Measurements from ENCODE around the gene RYR2.

Gene RYR2

GRCh38 chr1:237191403-237191802, 149.4 kb downstream of the RYR2 start:
- Histone ChIP-seq H3K4me2 (ENCODE audit: low read length) (no peak overlapping the region), H2AFZ (no peak overlapping the region), H3K4me1 (no peaks in the 10 kb centered on the region), H3K27me3 (ENCODE audit: control insufficient read depth, insufficient read depth, low read length) (no peaks in the 10 kb centered on the region), H3K79me2 (no peaks in the 10 kb centered on the region), H3K36me3 (ENCODE audit: control insufficient read depth, insufficient read depth, low read length) (no peaks in the 10 kb centered on the region), H3K27ac (no peak overlapping the region), H3K9ac (no peak overlapping the region), H3K4me3 (ENCODE audit: low read depth, low read length) (no peak overlapping the region), H3K9me3 (ENCODE audit: control insufficient read depth, low read length) (no peaks in the 10 kb centered on the region)
- TF ChIP-seq, protein P1, sequence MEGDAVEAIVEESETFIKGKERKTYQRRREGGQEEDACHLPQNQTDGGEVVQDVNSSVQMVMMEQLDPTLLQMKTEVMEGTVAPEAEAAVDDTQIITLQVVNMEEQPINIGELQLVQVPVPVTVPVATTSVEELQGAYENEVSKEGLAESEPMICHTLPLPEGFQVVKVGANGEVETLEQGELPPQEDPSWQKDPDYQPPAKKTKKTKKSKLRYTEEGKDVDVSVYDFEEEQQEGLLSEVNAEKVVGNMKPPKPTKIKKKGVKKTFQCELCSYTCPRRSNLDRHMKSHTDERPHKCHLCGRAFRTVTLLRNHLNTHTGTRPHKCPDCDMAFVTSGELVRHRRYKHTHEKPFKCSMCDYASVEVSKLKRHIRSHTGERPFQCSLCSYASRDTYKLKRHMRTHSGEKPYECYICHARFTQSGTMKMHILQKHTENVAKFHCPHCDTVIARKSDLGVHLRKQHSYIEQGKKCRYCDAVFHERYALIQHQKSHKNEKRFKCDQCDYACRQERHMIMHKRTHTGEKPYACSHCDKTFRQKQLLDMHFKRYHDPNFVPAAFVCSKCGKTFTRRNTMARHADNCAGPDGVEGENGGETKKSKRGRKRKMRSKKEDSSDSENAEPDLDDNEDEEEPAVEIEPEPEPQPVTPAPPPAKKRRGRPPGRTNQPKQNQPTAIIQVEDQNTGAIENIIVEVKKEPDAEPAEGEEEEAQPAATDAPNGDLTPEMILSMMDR (IDR thresholded peaks at IDR 0.05): no peak

GRCh38 chr1:237197470-237198425, 155.8 kb downstream of the RYR2 start:
- Histone ChIP-seq H3K4me3 (ENCODE audit: low read depth, low read length) (no peak overlapping the region), H3K27ac (no peak overlapping the region), H3K9ac (no peak overlapping the region), H3K4me1 (no peaks in the 10 kb centered on the region), H3K79me2 (no peaks in the 10 kb centered on the region), H3K4me2 (ENCODE audit: low read length) (no peak overlapping the region), H3K27me3 (ENCODE audit: control insufficient read depth, insufficient read depth, low read length) (no peaks in the 10 kb centered on the region), H3K9me3 (ENCODE audit: control insufficient read depth, low read length) (no peaks in the 10 kb centered on the region), H3K36me3 (ENCODE audit: control insufficient read depth, insufficient read depth, low read length) (no peaks in the 10 kb centered on the region), H2AFZ (no peak overlapping the region)
- TF ChIP-seq, protein P1 (IDR thresholded peaks at IDR 0.05): no peak

DNA sequence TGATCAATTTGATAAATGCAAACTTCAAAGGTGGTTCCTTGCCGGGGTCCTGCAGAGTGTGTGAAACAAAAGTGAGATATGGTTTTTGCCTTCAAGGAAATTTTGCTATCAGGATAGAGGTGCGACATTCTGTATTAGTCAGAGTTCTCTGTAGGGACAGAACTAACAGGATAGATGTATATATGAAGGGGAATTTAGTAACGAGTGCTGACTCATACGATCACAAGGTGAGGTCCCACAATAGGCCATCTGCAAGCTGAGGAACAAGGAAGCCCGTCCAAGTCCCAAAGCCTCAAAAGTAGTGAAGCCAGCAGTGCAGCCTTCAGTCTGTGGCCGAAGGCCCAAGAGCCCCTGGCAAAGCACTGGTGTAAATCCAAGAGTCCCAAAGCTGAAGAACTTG, 157.0 kb downstream of the RYR2 start:
- no peak overlapping the region for H3K27ac ChIP-seq
- H3K4me1 ChIP-seq: no peaks in the 10 kb centered on the region
- TF ChIP-seq, protein P1 (IDR thresholded peaks at IDR 0.05): no peak

DNA sequence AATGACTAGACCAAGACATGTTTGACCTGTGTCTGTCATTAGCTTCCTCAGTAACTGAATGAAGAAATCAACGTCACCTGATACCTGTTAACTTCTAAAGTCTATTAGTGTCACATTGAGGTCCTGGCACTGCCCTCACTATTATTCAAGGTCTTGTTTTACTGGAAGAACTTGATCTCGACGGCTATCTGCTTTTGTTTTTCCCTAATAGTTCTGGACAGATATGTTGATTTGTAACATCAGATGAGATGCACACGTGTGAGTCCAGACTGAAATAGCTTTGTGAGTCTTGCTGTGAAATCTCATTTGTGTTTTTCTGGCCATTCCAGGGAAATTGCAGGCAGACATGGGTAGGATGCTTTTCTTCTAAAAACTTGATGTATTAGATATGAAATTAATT, 159.2 kb downstream of the RYR2 start:
- no peaks in the 10 kb centered on the region for H3K4me1 ChIP-seq
- no peaks in the 10 kb centered on the region for H3K27me3 ChIP-seq (ENCODE audit: control insufficient read depth, insufficient read depth, low read length)
- no peaks in the 10 kb centered on the region for H3K9me3 ChIP-seq (ENCODE audit: control insufficient read depth, low read length)
- no peak overlapping the region for H3K4me3 ChIP-seq (ENCODE audit: low read depth, low read length)
- no peak overlapping the region for H3K9ac ChIP-seq
- no peak overlapping the region for H2AFZ ChIP-seq
- H3K36me3 ChIP-seq (ENCODE audit: control insufficient read depth, insufficient read depth, low read length): no peaks in the 10 kb centered on the region
- H3K27ac ChIP-seq: no peak overlapping the region
- TF ChIP-seq, protein P1 (IDR thresholded peaks at IDR 0.05): no peak
- no peak overlapping the region for H3K4me2 ChIP-seq (ENCODE audit: low read length)
- H3K79me2 ChIP-seq: no peaks in the 10 kb centered on the region

More for the DNA sequence above, 157.0 kb downstream of the RYR2 start:
- Histone ChIP-seq H3K4me3 (ENCODE audit: low read depth, low read length) (no peak overlapping the region), H2AFZ (no peak overlapping the region), H3K9ac (no peak overlapping the region), H3K9me3 (ENCODE audit: control insufficient read depth, low read length) (no peaks in the 10 kb centered on the region), H3K27me3 (ENCODE audit: control insufficient read depth, insufficient read depth, low read length) (no peaks in the 10 kb centered on the region), H3K79me2 (no peaks in the 10 kb centered on the region), H3K4me2 (ENCODE audit: low read length) (no peak overlapping the region), H3K36me3 (ENCODE audit: control insufficient read depth, insufficient read depth, low read length) (no peaks in the 10 kb centered on the region)
